Endothelial cell of umbilical vein (primary cell): Measurements from ENCODE around the gene RBSN. TPM values are rescaled to one million over a fixed set of nuclear protein-coding genes. Genes with fewer than 3 reads are reported as not detected.

Experiments used
- BruUV-seq: library from RNA; stranded (reverse); fragments of 400-500 nt; replicated peaks from 2 replicates; lab custom pipeline; 2021; lab: Mats Ljungman, UMichigan
- CTCF ChIA-PET: fragments of 300-600, 350-600 bp; sonication (Branson Sonifier 250); formaldehyde crosslinking; loops from one replicate; lab custom pipeline; 2021; ENCODE audit warnings: antibody characterized with exemption, inconsistent platforms; lab: Charles Lee
- POLR2A ChIA-PET: fragments of 300-600, 350-600 bp; sonication (Branson Sonifier 250); formaldehyde crosslinking; loops from one replicate; lab custom pipeline; 2021; ENCODE audit warnings: antibody characterized with exemption, inconsistent platforms; lab: Charles Lee
- DNase-seq: peaks from one replicate; pipeline ENCODE4 v3.0.0-alpha.2; 2011; ENCODE audit warnings: low read depth, low spot score
- FAIRE-seq: peaks from 2 replicates; lab custom pipeline; 2011; peaks lifted over from hg19 to GRCh38; lab: Jason Lieb, UNC
- H2AFZ ChIP-seq: 2 replicates; pipeline ENCODE4 v1.6.0; 2012; ENCODE audit warnings: low read depth, low read length, control low read depth, inconsistent platforms
- H3K27ac ChIP-seq: 2 replicates; pipeline ENCODE4 v1.5.1; 2011; ENCODE audit warnings: low read depth, mild to moderate bottlenecking, control low read depth, low read length, moderate library complexity; ENCODE audit not compliant: insufficient read depth
- H3K27me3 ChIP-seq, 2 experiments: 2 replicates each; pipeline versions ENCODE4 v1.6.0 to v1.6.1; 2011; ENCODE audit warnings: low read length in 2 of 2, mixed read lengths in 1 of 2; ENCODE audit not compliant: control insufficient read depth in 2 of 2, insufficient read depth in 2 of 2
- H3K36me3 ChIP-seq, 2 experiments: 2 replicates in 1 of 2; 3 replicates in 1 of 2; pipeline ENCODE4 v1.5.1; 2011; ENCODE audit warnings: low read length in 2 of 2, mild to moderate bottlenecking in 1 of 2, moderate library complexity in 1 of 2; ENCODE audit not compliant: control insufficient read depth in 2 of 2, insufficient read depth in 2 of 2; ENCODE audit errors: extremely low read depth in 1 of 2
- H3K4me1 ChIP-seq: 3 replicates; pipeline ENCODE4 v1.5.1; 2011; ENCODE audit warnings: mild to moderate bottlenecking, low read length; ENCODE audit not compliant: control insufficient read depth, insufficient read depth; ENCODE audit errors: extremely low read depth
- H3K4me2 ChIP-seq: 2 replicates; pipeline ENCODE4 v1.6.1; 2011; ENCODE audit warnings: low read length, control low read depth, mixed read lengths; ENCODE audit not compliant: insufficient read depth
- H3K4me3 ChIP-seq, 3 experiments: fragments of 200-600 bp in 1 of 3; sonication (generic), shearing (Covaris generic) in 1 of 3; replicated peaks in 1 of 3; 2 replicates each; pipeline ENCODE4 v1.5.1; 2011 to 2016; ENCODE audit warnings: control low read depth in 3 of 3, low read length in 3 of 3, mild to moderate bottlenecking in 2 of 3, inconsistent platforms in 1 of 3, low read depth in 1 of 3, moderate library complexity in 1 of 3; ENCODE audit not compliant: insufficient read depth in 1 of 3
- H3K79me2 ChIP-seq: 2 replicates; pipeline ENCODE4 v1.6.0; 2012; ENCODE audit warnings: low read length, inconsistent platforms; ENCODE audit not compliant: control insufficient read depth, insufficient read depth
- H3K9ac ChIP-seq: replicated peaks from 2 replicates; pipeline ENCODE3; 2011; ENCODE audit warnings: low read length, control low read depth; ENCODE audit not compliant: insufficient read depth; ENCODE audit errors: extremely low read depth
- H3K9me1 ChIP-seq: replicated peaks from 3 replicates; pipeline ENCODE4 v1.6.0; 2011; ENCODE audit warnings: mild to moderate bottlenecking, low read length; ENCODE audit not compliant: control insufficient read depth, insufficient read depth; ENCODE audit errors: extremely low read depth
- H3K9me3 ChIP-seq: replicated peaks from 2 replicates; pipeline ENCODE4 v1.5.1; 2012; ENCODE audit warnings: low read length, inconsistent platforms; ENCODE audit not compliant: control insufficient read depth, insufficient read depth
- H4K20me1 ChIP-seq: replicated peaks from 2 replicates; pipeline ENCODE3; 2011; ENCODE audit warnings: mild to moderate bottlenecking, low read length; ENCODE audit not compliant: control insufficient read depth, insufficient read depth; ENCODE audit errors: extremely low read depth
- CTCF ChIP-seq, 2 donors: IDR thresholded peaks; 1 replicate in 1 of 2; 2 replicates in 1 of 2; pipeline ENCODE4 v1.5.1; 2011; ENCODE audit warnings: low read length in 2 of 2, mild to moderate bottlenecking in 2 of 2, moderate library complexity in 2 of 2, control low read depth in 1 of 2, inconsistent platforms in 1 of 2, low read depth in 1 of 2; ENCODE audit not compliant: insufficient read depth in 1 of 2; ENCODE audit errors: extremely low read depth in 1 of 2
- EZH2 ChIP-seq: IDR thresholded peaks from 2 replicates; pipeline ENCODE4 v1.6.1; 2012; ENCODE audit warnings: borderline replicate concordance, low read depth, mild to moderate bottlenecking, moderate library complexity, low read length, inconsistent platforms; ENCODE audit not compliant: severe bottlenecking
- FOS ChIP-seq: IDR thresholded peaks from 2 replicates; pipeline ENCODE4 v1.6.1; 2011; ENCODE audit warnings: mild to moderate bottlenecking, low read length, moderate library complexity, borderline replicate concordance; ENCODE audit not compliant: insufficient read depth
- GATA2 ChIP-seq: IDR thresholded peaks from 2 replicates; pipeline ENCODE4 v1.7.0; 2011; ENCODE audit warnings: low read depth, mild to moderate bottlenecking, moderate library complexity, mixed read lengths, low read length; ENCODE audit not compliant: insufficient read length, insufficient read depth
- JUN ChIP-seq: IDR thresholded peaks from 2 replicates; pipeline ENCODE4 v1.6.1; 2011; ENCODE audit warnings: borderline replicate concordance, low read depth; ENCODE audit not compliant: insufficient read length, insufficient read depth
- MAX ChIP-seq: IDR thresholded peaks from 2 replicates; pipeline ENCODE4 v1.6.1; 2011; ENCODE audit not compliant: insufficient read depth, insufficient read length
- MYC ChIP-seq: IDR thresholded peaks from one replicate; pipeline ENCODE4 v1.6.1; 2011; ENCODE audit warnings: mild to moderate bottlenecking, low read depth, low read length
- POLR2A ChIP-seq: IDR thresholded peaks from 2 replicates; pipeline ENCODE4 v1.6.1; 2012; ENCODE audit warnings: low read depth, mild to moderate bottlenecking, control low read depth, low read length
- POLR2AphosphoS5 ChIP-seq: IDR thresholded peaks from 2 replicates; pipeline ENCODE4 v1.6.1; 2012; ENCODE audit warnings: low read depth, mild to moderate bottlenecking, control low read depth, low read length, moderate library complexity; ENCODE audit not compliant: insufficient read depth
- dilution Hi-C: fragments of 300-500 bp; cut with MboI; formaldehyde crosslinking; loops from one replicate; pipeline ENCODE4 v1.15.0; 2019; ENCODE audit warnings: low sequenced_read_pairs; ENCODE audit not compliant: extremely low pct_ligation_motif_present
- intact Hi-C: fragments of 100-400 bp; cut with micrococcal nuclease; formaldehyde crosslinking; loops from one replicate; pipeline ENCODE4 v1.10.0; 2022
- polyA plus RNA-seq, 4 experiments: library from polyadenylated mRNA; depleted of rRNA in 3 of 4; stranded (reverse) in 3 of 4; unstranded in 1 of 4; fragments of >200 nt; gene quantifications; 2 replicates each; pipeline versions ENCODE4 v1.2.1 to v1.2.3, GENCODE V29; 2011 to 2012; ENCODE audit warnings: missing spikeins in 1 of 4
- total RNA-seq: library from RNA; stranded (reverse); gene quantifications from 2 replicates; pipeline ENCODE4 v1.2.3, GENCODE V29; 2021

RBSN gene
- total and polyA plus RNA-seq, 2 donors (not counting 3 experiments of a cell fraction or from before 2014, with no cell fraction given) = 6.7 to 23.6 TPM

- H3K4me3 ChIP-seq = no peak overlapping the region
- no peaks in the 10 kb centered on the region for H3K9me1 ChIP-seq
- peaks cover 14 to 18% of the 10 kb centered on the region in 2 experiments for H3K36me3 ChIP-seq
- CTCF ChIA-PET = interaction anchor here (0.7 to 1.6 kb wide), 3 partner anchors 11 to 418 kb away, joined by 3 to 5 read pairs (median 4); no protein-coding TSS in a partner anchor
- no peaks in the 10 kb centered on the region for H3K79me2 ChIP-seq
- intact Hi-C loops (no loop called here), dilution Hi-C loops (no loop called here)
- no peak overlapping the region for H3K27ac ChIP-seq
- no peak overlapping the region for H2AFZ ChIP-seq
- no peak for DNase-seq
- no peak for FAIRE-seq
- H4K20me1 ChIP-seq = no peaks in the 10 kb centered on the region
- POLR2A ChIA-PET = no interaction called here
- H3K9me3 ChIP-seq = no peaks in the 10 kb centered on the region
- BruUV-seq = no TSS peak
- H3K9ac ChIP-seq = no peak overlapping the region
- TF ChIP-seq MYC = no peak
- H3K4me2 ChIP-seq = no peak overlapping the region
- H3K27me3 ChIP-seq = no peaks in the 10 kb centered on the region
- H3K4me1 ChIP-seq = no peaks in the 10 kb centered on the region
Observed at GRCh38 chr3:15091575-15091974, 7.4 kb downstream of the RBSN start.

GRCh38 chr3:15089201-15089600 lies 9.7 kb downstream of the RBSN start:
- ChIA-PET POLR2A (no interaction called here), CTCF (interaction anchor here (1.6 kb wide), 1 partner anchor 163 kb away, joined by 4 read pairs; no protein-coding TSS in a partner anchor)
- TF ChIP-seq POLR2A (no peak), FOS (no peak), EZH2 (no peak), POLR2AphosphoS5 (no peak), JUN (no peak), MYC (no peak), GATA2 (no peak), CTCF (IDR thresholded peaks at IDR 0.05; ENCODE audit: extremely low read depth in 1 of 2, insufficient read depth in 1 of 2, low read depth in 1 of 2, low read length in 2 of 2) (no peak), MAX (no peak)
- Histone ChIP-seq H3K4me3 (no peak overlapping the region), H3K79me2 (no peaks in the 10 kb centered on the region), H3K36me3 (peaks cover 14 to 16% of the 10 kb centered on the region in 2 experiments), H3K27me3 (no peaks in the 10 kb centered on the region), H3K4me2 (no peak overlapping the region), H3K9me3 (no peaks in the 10 kb centered on the region), H3K27ac (no peak overlapping the region), H3K9me1 (no peaks in the 10 kb centered on the region), H2AFZ (no peak overlapping the region), H3K4me1 (no peaks in the 10 kb centered on the region), H4K20me1 (no peaks in the 10 kb centered on the region), H3K9ac (no peak overlapping the region)
- FAIRE-seq = no peak
- no peak for DNase-seq
- dilution Hi-C loops = no loop called here
- intact Hi-C loops = no loop called here
- no TSS peak for BruUV-seq
